NCI-H774 (cell line): ENCODE measurements around the gene GALNT9.

ENCODE experiments used
- DNase-seq: peaks from one replicate; lab custom pipeline; 2025; lab: John Stamatoyannopoulos, UW

The GALNT9 gene

DNA sequence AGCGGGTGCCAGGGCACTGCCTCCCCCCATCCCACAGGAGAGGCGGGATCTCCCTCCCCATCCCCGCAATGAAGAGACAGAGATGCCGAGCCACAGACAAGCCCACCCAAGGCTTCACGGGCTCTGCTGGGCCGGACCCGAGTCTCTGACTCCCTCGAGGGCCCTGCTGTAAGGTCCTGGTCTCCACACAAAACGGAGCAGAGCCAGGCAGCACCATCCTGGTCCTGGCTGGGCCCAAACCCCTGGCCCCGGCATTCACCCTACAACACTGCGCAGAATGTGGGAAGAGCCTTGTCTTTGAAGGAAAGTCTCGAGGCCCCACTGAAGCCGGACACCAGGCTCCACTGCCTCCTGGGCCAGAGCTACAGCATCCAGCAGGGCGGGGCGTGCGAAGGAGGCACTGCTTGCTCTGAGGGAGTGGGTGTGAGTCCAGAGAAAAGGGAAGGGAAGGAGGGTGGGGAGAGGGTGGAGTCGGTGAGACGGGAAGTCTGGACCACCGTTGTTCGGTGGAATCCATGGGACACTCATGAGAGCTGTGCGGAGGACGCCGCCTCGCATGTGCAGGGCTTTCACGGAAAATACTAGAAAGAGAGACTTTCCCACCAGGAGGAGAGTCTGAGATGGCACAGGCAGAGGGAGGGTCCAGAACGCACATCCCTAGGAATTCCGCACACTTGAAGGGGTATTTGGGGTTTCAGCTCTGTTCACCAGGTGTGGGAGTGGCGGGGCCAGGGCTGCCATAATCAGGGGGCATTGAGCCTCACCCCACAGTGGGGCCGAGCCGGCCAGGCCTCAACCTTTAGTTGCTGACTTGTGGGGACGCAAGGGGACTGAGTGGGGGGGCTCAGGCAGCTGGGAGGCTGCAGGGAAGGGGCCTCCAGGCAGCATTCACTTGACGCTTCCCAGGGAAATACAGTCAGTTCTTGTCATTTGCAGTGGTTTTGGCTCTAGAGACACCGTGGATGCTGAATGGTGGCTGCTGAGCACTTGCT, 36.8 kb downstream of the GALNT9 start:
- no peak for DNase-seq

DNA sequence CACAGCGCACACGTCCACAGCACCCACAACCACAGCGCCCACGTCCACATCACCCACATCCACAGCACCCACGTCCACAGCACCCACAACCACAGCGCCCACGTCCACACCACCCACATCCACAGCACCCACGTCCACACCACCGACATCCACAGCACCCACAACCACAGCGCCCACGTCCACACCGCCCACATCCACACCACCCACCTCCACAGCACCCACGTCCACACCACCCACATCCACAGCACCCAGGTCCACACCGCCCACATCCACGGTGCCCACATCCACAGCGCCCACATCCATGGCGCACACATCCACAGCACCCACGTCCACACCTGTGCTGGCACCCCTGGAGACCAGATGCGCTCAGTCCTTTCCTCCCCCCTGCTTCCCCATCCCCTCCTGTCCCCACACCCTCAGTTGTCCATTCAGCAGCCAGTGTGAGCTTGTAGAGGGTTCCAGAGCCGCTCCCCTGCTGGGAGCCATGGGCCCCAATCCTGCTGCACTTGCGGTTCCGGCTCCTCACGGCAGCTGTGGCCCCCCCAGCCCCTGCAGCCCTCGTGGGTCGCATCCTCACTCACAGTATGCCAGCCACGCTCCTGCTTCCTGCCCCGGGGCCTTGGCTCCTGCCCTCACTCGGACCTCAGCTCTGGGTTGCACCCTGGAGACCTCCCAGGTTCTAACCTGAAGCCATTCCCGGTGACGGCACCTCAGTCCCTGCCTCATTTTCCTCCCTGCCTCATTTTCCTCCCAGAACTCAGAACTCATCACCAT, 37.8 kb downstream of the GALNT9 start:
- DNase-seq, result no peak

DNA sequence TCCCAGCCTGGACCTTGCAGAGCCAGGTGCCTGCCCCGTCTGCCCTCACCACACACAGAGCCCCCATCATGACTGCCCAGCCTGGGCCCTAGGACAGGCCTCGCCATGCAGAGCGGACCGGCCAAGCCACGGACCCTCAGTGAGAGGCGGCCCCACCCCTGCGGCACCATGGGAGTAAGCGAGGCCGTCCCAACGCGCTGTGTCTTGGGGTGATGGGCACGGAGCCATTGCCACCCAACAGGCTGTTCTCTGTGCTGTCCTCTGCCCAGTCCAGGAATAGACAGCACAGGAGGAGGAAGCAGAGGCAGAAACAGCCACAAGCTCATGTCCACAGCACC, 39.2 kb downstream of the GALNT9 start:
- no peak for DNase-seq

DNA sequence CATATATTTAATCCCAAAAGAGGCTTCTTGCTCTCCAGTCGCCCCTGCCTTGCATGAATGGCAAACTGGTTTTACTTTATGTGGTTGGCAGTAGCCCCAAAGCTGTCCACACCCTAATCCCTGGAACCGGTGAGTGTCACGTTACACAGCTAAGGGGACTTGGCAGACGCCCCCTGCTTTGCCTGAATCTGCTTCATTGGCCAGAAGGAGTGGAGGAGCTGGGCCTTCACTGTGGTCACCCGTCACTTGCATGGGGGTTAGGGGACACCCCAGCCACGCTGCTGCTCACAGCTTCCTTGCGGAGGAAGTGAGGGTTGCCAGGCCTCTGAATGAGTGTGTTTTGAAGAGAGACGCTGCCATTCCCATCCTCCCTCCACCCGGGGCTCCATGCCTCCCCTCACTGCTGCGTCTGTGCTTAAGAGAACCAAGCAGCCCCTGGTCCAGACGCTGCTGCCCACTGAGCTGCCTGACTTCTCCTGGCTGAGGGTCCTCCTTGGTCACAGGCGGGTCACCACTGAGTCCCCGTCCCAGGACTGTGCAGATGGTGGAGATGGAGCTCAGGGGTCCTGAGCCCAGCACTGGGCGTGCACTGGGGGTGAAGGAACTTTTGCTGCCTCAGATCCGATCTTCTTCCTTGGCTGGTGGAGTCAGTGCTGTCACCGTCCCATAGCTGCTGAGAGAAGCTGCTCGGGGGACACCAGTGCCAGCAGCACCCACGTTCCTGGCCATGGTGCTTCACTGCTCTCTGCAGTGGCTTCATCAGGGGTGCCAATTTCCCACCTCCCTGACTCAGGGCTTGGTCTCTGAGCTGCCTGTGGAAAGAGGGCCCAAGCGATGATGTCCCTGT, 39.8 kb downstream of the GALNT9 start:
- DNase-seq, result no peak

DNA sequence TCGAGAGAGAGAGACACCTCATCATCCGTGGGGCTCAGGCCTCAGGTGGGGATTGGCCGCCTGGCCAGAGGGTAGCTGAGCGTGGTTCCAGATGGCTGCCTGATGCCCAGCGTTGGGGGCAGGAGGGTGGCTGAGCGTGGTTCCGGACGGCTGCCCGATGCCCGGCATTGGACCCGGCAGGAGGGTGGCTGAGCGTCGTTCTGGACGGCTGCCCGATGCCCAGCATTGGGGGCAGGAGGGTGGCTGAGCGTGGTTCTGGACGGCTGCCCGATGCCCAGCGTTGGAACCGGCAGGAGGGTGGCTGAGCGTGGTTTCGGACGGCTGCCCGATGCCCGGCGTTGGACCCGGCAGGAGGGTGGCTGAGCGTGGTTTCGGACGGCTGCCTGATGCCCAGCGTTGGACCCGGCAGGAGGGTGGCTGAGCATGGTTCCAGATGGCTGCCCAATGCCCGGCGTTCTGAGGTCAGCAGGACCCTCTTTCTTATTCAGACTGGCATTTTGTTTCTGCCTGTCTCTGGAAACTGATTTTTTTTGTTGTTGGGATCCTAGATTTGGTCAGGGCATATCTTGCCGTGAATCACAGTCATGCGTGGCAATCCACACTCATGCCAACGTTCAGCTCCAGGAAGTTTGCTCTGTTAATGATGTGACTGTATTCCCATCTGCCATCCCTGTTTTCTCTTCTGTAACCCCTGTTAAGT, 40.7 kb downstream of the GALNT9 start:
- no peak for DNase-seq

DNA sequence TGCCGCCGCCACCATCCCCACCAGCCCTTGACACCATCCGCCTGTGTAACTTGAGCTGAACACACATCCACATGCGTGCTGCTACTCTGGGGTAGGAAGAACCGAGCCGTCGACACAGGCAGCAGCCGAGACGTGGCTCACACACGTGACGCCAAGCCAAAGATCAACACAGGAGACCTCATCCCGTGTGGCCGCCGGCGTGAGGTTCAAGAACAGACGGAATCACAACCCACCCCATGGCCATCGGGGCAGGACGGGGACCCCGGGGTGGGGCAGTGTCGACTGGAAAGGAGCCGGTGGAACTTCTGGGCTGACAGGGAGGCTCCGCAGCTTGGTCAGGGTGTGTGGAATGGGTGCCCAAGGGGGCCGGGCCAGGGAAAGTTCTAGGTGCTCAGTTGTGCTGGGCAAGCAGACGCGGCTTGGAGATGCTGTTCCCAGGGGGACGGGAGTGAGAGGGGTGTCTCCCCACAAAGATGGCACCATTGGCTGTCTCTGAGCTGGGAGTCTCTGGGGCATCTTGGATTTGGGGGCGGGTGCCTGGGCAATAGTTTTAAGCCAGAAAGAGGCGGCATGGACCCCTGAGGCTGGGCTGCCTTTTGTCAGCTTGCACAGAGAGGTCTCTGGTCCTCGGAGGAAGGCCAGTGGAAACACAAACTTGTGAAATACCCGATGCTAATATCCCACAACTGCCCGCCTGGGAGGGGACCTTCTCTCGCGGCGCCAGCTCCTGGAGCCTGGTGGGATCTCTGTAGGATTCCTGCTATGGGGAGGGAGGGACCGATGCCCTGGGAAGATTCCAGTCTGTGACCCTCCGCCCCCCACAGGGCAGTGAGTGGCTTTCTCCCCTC, 41.8 kb downstream of the GALNT9 start:
- DNase-seq, result no peak

DNA sequence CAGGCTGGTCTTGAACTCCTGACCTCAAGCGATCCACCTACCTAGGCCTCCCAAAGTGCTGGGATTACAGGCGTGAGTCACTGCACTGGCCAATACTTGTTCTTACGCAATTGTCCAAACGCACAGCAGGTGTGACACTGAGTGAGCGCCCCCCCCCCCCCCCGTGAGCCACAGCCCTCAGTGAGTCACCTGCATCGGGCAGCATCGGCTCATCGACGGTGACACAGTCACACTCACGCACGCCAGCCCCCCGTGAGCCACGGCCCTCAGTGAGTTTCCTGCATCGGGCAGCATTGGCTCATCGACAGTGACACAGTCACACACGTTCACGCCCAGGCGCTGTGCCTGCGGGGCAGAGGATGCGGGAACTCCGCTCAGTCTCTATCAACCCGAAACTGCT, 42.5 kb downstream of the GALNT9 start:
- DNase-seq, result no peak

DNA sequence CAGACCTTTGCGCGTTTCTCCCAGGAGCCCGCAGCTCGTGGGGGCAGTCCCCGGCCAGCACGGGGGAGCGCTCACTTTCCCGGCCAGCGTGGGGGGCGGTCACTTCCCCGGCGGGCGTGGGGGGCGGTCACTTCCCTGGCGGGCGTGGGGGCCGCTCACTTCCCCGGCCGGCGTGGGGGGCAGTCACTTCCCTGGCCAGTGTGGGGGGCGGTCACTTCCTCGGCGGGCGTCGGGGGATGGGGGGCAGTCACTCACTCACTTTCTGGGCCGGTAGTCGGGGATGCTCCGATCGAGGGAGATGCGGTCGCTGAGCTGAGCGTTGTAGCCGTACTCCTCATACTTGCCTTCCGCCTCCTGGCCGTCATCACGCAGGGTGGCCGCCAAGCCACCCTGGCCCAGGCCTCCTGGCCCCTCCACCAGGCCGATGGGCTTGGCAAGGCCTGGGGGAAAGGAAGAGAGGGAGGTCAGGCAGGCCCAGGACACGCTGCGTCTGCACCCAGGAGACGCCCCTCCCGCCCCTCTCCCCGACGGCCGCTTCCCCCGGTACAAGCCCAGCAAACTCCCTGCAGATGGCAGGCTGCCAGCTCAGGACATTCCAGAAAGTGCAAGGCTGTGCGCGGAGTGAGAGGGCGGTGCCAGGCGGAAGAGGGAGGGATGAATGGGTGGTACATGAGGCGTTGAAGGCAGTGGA, 43.3 kb downstream of the GALNT9 start:
- DNase-seq, result no peak

DNA sequence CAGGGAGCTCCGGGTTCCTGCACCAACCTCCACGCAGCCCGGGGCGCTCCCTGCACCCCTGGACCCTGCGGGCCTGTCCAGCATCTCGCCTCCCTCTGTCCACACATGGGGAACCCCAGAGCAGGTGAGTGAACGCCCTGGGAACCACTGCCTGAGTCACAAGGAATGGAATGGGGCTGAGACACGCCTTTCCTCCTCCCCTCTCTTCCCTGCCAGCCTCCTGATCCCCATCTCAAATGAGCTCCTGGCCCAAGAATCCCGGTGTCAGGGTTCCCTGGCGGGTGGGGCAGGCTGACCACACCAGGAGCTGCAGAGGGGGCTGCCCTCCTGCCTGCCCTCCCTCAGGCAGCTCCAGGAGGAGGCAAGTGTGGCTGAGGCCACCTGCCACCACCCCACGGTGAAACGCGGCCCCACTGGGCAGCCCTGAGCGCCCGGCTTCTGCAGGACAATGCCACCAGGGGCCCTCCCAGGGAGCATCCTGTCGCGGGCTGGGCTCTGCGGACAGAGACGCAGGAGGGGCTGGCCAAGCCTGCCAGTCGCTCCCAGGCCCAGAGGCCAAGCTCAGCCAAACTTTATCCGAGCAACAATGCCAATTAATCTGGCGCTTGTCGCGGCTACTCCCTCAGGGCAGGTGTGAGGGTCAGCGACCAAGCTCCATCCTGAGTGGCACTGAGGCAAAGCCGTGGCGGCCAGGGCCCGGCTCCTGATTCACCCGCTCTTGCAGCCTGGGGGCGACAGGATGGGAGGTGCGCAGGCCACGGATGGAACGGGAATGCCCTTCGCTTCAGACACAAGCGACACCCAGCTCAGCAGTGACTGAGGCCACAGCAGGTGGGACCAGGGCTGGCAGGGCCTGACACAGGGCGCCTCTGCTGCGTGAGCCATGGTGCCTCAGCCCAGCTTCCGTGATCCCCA, 44.3 kb downstream of the GALNT9 start:
- DNase-seq, result no peak

DNA sequence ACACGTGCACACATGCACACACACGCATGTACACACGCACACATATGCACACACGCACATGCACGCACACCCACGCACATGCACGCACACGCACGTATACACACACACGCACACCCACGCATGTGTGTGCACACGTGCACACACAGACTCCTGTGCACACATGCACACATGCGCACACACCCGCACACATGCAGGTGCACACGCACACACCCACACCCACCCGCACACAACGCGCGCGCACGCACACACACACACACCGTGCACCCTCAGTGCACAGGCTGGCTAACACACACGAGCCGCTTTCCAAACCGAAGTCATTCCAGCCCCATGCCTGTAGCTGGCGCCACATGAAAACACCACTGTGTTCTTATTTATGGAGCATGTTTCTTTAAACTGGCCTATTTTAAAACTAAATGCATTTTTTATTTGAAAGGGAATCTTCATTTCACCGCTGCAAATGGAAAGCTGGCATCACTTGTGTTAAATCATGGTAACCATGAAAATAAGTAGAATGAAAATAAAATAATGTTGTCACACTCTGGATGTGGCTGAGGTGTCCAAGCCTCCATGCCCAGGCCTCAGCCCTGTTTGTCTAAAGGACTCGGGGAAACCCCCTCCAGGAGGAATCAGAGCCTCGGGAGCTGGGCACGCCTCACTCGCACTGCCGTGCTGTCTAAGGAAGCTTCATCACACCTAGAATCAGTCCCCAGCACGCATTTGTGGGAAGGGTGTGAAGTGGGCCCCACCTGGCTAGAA, 45.1 kb downstream of the GALNT9 start:
- no peak for DNase-seq

DNA sequence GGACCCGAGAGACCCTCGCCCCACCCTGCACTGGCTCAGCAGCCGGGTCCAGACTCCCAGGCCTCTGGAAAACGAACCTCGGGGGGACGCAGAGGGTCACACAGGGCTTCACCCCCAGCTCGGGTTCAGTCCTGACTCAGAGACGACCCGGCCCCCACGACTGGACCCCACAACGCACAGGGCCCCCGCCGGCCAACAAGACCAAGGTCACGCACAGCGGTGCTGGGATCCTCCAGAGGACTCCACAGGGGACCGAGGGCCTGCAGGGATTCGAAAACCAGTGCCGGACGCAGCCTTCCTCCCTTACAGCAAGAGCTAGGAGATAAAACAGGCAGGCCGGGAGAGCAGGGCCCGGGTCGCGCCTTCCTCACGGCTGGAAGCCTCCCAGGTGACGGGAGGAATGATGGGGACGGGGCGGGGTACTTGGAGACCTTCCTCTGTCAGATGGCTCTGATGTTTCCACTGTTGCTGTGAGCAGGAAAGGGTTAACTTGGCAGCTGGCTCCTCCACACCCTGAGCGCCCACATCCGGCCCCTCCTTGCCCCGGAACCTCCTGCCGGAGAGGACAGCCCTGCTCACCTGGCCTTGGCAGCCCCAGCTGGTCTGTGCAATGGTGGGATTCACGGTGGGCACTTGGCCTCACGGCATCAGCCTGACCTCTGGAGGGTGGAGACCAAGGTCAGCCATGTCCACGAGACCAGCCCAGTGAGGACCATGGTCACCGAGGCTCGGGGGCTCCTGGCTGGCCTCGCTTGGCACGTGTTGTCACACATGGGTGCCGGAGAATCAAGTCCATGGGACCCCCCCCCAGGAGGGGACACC, 46.2 kb downstream of the GALNT9 start:
- no peak for DNase-seq

DNA sequence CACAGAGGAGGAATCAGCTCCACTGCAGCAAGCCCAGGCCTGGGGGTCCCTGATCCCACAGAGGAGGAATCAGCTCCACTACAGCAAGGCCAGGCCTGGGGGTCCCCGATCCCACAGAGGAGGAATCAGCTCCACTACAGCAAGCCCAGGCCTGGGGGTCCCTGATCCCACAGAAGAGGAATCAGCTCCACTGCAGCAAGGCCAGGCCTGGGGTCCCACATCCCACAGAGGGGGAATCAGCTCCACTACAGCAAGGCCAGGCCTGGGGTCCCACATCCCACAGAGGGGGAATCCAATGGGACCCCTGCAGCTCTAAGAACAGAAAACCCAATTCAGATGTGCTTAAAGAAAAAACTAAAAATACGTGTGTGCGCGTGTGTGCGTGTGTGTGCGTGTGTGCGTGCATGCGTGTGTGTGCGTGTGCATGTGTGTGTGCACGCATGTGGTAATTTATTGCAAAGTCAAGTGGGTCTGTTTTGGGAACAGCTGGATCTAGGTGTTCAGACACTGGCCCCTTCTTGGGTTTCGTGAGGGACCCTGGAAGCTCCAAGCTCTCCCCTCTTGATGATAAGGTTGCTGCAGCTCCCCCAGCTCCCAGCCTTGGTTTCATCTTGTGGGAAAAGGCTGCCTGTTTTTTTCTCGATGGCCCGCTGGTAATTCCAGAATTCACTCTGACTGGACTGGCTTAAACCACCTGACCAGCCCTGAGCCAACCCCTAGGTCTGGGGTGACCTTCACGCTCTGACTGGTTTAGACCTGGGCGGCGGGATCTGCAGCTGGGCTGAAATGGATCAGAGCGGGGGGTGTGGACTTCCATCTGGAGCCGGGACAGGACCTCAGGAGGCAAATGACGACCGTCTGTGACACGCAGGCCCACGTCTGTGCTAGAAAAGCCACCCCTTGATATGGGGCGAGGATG, 47.1 kb downstream of the GALNT9 start:
- no peak for DNase-seq

DNA sequence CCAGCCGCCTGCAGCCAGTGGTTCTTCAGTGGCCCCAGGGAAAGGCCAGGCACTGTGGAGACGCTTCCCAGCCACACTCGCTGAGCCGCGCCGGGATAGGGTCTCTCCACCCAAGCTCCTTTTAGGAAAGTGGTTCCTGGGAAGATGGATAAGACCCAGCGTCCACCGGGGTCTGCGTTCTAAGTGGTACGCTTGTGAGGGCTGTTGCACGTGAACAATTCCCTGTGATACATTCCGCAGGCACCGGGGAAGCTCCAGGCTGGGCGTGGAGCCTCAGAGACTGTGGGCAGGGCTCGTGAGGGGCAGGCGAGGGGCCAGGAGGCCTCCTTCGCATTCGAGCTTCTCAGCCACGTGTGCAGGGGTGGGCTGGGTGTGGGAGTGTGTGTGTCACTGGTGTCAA, 48.4 kb downstream of the GALNT9 start:
- DNase-seq, result no peak

DNA sequence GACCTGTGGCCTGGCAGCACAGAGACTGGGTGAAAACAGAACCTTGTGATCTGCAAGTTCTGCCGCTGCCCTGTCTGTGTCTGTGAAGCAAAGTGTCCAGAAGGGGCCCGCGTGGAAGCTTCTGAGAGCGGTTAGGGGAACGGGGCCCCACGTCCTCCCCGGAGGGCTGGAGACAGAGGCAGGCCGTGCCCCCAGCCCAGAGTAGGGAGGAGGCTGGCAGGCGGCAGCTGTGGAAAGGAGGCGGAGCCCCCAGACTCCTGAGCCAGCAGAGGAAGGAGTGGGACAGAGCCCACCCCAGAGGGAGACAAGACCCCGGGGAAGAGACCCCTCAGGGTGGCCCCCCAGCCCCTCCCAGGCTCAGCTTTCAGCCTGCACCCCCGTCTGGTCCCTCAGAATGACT, 49.0 kb downstream of the GALNT9 start:
- DNase-seq, result no peak

DNA sequence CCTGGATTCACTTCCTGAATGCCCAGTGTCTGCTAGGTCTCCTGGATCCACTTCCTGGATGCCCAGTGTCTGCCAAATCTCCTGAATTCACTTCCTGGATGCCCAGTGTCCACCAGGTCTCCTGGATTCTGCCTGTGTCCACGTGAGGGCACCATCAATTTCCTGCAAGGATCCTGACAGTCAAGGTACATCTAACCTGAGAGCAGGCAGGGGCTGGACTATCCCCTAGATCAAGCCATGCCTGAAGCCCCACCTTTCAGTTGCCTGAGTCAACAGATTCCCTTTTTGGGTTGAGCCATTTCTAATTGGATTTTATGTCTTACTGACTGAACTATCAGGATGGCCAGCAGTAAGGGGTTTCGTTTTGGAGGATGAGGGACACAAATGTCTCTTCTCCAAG, 49.5 kb downstream of the GALNT9 start:
- no peak for DNase-seq

DNA sequence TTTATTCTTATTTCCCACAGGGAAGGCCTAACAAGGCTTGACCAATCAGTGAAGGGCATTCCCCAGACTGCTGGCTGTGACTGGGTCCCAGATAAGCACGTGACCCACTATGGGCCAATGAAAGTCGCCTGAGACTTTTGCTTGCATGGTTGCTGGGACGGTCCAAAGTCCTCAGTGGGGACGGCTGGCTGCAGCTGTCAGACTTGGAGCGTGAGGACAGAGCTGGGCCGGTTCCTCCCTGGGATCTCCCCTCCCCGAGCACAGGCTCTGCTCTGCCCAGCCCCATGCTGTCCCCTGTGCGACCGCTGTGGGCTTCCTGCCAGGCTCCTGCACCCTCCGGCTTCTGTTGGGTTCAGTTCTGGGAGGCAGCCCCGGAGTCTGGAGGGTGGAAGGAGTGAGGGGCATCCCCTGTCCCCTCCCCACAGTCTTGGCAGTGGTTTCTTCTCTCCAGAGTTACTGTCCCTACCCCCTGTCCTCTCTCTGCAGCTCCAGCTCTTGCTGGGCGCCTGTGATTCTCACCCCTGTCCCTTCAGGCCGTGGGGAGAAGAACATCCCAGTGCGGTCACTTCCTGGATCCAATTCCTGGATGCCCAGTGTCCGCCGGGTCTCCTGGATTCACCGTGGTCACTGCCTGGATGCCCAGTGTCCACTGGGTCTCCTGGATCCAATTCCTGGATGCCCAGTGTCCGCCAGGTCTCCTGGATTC, 50.1 kb downstream of the GALNT9 start:
- no peak for DNase-seq
